Activated CD8-positive, alpha-beta memory T cell treated with anti-CD3 and anti-CD28 coated beads, Interleukin-2, amount 50 U/mL, for 1 hour (primary cell): ENCODE results near the gene SRGAP3.

ENCODE experiments used
- DNase-seq: peaks from one replicate; pipeline ENCODE4 v3.0.0-alpha.2; 2020; ENCODE audit errors: extremely low read depth

The SRGAP3 gene

DNA sequence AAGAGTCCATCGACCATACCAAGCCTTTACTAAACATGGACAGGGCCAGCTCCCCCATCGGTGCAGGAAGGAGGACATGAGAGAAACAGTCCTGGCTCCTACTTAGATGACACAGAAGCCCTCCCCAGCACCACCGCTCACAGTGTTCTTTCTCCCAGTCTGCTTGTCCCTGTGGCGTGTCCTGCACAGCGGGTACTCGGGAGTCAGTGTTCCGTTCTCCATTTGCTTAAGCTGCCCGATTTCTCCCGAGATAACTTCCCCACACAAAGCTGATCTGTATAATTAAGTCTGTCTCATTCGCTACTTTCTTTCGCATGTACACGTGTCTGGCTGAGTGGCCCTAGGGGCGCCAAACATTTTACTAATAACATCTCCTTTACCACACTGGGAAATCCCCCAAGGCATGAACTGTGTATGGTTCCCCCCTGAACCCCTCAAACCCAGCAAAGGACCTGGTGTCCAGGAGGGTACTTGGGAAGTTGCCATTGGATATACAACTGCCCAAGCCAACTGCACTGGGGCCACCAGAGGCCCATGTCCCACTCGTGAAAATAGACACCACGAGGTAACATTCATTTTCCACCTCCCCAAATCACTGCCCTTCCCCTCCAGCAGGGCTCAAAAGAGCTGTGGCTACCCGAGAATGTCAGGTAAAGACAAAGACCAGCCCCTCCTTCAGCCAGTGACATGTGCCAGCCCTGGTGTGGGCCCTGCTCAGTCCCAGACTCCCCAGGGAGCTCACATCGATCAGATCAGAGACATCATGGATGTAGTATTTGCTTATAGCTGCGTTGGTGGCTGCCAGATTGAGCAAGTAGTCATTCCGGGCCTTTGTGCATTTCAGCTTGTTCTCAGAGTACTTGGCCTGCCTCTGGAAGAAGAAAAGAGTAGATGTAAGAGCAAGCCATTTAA is 189.7 kb downstream of the SRGAP3 start:
- no peak for DNase-seq

DNA sequence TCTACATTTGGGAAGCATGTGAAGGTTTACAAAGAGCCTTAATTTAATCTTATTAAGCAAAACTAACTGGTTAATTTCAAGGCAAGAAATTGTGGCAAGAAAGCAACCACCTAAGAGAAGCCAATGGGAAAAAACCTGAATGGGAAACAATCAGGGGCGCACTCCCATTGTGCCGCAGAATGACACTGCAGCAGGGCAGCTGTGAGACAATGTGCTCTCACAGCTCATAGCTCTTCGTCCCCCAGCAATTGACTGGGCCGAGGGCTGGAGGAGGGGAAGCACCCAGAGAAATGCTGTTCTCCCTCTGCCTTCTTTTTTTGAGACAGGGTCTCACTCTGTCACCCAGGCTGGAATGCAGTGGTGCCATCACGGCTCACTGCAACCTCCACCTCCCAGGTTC is 192.9 kb downstream of the SRGAP3 start:
- DNase-seq = no peak

- no peak for DNase-seq
These were observed 201.7 kb downstream of the SRGAP3 start for GRCh38 chr3:9047452-9048346.

- no peak for DNase-seq
These were observed 204.1 kb downstream of the SRGAP3 start for GRCh38 chr3:9045371-9045770.

DNA sequence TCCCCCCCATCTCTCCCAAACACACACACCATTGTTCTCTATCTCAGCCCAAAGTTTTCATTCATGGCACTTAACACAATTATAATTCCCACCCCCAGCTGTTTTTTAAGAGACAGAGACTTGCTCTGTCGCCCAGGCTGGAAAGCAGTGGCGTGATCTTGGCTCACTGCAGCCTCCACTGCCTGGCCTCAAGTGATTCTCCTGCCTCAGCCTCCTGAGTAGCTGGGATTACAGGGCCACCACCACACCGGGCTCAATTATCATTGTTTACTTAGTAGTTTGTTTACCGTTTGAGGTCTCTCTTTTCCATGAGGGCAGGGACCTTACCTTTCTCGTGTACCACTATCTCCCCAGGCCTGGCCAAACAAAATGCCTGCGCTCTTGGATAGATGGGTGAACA is 206.4 kb downstream of the SRGAP3 start:
- no peak for DNase-seq

- DNase-seq = no peak
These were observed 207.8 kb downstream of the SRGAP3 start for GRCh38 chr3:9041626-9042025.

GRCh38 chr3:9040996-9041395 is 208.4 kb downstream of the SRGAP3 start:
- no peak for DNase-seq

DNA sequence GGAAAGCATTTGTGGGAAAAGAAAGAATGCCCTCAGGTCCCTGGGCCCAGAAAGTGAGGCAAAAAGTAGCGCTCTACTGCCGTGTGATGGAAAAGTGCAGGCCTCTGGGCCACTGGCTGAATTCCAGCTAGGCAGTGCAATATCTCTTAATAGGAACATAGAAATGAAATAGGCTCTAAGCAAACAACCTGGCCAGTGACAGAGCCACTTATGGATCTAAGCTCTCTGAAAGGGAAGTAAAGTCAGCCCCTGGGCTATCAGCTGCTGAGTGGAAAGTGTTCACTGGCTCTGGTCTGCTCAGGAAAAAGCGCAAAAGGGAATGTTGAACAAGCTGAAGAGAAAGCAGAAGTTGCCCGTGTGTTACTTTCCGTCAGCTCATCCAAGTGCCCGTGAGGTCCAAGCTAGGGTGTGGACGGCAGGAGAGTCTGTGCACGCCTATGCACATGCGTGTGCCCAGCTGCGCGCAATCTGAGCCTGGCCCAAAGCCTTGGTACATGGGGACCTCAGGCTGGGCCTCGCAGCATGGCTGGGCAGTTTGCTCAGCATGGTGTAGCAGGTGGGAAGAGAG is 212.2 kb downstream of the SRGAP3 start:
- DNase-seq = no peak

GRCh38 chr3:9036404-9037131 is 212.9 kb downstream of the SRGAP3 start:
- DNase-seq = no peak

GRCh38 chr3:9035961-9036360 is 213.5 kb downstream of the SRGAP3 start:
- DNase-seq = no peak

DNA sequence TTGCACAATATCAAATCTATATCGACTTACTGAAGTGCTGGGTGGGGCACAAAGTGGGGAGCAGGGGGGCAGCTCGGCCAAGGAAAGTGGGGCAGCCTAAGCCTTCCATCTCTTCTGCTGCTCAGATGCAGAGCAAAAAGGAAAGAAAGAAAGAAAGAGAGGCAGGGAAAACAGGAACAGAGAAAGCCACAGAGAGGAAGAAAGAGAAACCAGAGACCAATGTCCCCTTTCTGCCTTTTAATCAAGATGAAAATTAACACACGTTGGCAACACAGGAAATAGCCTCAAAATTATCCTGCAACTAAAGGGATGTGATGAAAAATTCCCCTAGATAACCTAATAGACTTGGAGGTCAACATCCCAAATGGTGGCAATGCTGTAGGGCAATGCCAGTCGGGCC is 214.0 kb downstream of the SRGAP3 start:
- no peak for DNase-seq

- no peak for DNase-seq
These were observed 215.6 kb downstream of the SRGAP3 start for GRCh38 chr3:9033867-9034266.

GRCh38 chr3:9032231-9032777 is 217.1 kb downstream of the SRGAP3 start:
- DNase-seq = no peak

DNA sequence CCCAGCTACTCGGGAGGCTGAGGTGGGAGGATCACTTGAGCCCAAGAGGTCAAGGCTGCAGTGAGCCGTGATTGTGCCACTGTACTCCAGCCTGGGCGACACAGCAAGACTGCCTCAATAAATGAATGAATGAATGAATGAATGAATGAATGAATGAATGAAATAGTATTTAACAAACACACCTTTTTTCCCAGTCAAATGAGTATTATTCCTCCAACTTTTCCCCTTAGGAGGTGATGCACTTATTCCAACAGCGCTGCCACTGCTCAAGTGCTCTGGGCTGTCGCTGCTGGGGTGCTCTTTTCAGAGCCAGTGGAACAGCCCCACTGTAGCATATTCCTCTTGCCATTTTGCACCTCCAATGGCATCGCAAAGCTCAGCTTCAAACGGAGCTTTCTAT is 219.4 kb downstream of the SRGAP3 start:
- no peak for DNase-seq

- DNase-seq = no peak
These were observed 221.3 kb downstream of the SRGAP3 start for GRCh38 chr3:9028134-9028533.

GRCh38 chr3:9026320-9027045 is 223.0 kb downstream of the SRGAP3 start:
- no peak for DNase-seq

GRCh38 chr3:9024341-9024740 is 225.1 kb downstream of the SRGAP3 start:
- no peak for DNase-seq

DNA sequence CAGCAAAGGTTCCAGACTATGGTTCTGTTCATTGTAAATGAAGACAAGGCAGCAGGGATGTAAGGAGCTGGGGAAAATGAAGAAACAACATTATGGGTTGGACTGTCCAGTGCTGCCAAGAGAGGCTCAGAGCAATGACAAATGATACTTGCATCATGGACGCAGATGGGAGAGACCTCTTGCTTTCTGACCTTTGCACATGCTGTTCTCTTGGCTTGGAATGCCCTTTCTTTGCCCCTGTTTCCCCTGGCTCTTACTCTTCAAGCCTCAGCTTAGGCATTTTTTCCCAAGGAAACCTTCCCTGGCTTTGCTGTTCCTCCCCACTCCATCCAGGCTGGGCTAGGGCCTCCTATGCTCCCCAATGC is 226.2 kb downstream of the SRGAP3 start:
- DNase-seq = no peak

- DNase-seq = no peak
These were observed 226.9 kb downstream of the SRGAP3 start for GRCh38 chr3:9022305-9023225.
